ENCODE measurements around the gene DDX39B. TPM values are rescaled to one million over a fixed set of nuclear protein-coding genes. Genes with fewer than 3 reads are reported as not detected.
A peak's percentile ranks its signal among the peaks of the same experiment; 100 is the strongest.
"Not testable (repeated sequence)": the region's sequence is repeated elsewhere in the genome, so short reads cannot be mapped to it uniquely, and the experiment has no call there.

Gene DDX39B
- polyA plus RNA-seq, 5 donors, result 573 to 737 (median 621) TPM

- not testable (repeated sequence) for DNase-seq
Measured at GRCh38 chr6:31551371-31551770, 9.6 kb upstream of the DDX39B start.

- no peak for DNase-seq
Measured at GRCh38 chr6:31548544-31548873, 6.7 kb upstream of the DDX39B start.

GRCh38 chr6:31547727-31548543 lies 6.1 kb upstream of the DDX39B start:
- DNase-seq, result no peak

- peak; percentile 95 to 97 for DNase-seq
Measured at GRCh38 chr6:31546958-31547726, 5.3 kb upstream of the DDX39B start, which contains the start of gene NFKBIL1. NFKBIL1 (plus strand) TSS chr6:31547608; CDS start chr6:31547695, 87 bp downstream.

- peak; percentile 74 to 84 for DNase-seq
Measured at GRCh38 chr6:31546339-31546957, 4.6 kb upstream of the DDX39B start, which contains the start of gene ATP6V1G2. ATP6V1G2 (minus strand) TSS chr6:31546608; CDS start chr6:31546559, 49 bp downstream.

- DNase-seq, result no peak
Measured at GRCh38 chr6:31545291-31545690, 3.5 kb upstream of the DDX39B start.

DNA sequence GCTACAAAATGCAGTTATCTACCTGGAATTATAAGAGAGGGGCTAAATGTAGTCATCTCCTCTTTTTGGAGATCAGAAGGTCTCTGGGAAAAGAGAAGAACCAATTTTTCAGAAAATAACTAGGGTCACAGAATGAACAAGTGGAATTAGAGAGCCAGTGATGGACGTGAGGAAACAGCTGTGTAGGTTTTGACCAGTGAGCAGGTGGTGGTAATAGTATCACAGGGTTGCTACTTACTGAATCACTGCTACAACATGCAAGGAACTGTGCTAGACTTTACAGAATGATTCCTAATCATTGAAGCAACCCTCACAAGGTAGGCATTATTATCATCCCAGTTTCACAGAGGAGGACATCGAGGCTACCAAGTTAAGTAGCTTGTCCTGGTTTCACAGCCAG lies 2.9 kb upstream of the DDX39B start:
- DNase-seq, result no peak

DNA sequence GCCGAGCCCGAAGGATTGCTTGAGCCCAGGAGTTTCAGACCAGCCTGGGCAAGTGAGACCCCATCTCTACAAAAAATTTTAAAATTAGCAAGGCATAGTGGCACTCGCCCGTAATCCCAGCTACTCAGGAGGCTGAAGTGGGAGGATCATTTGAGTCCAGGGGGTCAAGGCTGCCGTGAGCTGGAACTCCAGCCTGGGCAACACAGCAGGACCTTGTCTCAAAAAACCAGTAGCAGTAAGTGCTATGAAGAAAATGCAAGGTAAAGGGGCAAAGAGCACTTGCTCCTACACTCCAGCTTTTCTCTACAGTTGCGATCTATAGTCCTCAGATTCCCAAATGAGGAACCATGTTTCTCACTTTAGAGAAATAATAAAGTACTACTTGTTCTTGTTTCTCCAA lies 1.8 kb upstream of the DDX39B start:
- no peak for DNase-seq

DNA sequence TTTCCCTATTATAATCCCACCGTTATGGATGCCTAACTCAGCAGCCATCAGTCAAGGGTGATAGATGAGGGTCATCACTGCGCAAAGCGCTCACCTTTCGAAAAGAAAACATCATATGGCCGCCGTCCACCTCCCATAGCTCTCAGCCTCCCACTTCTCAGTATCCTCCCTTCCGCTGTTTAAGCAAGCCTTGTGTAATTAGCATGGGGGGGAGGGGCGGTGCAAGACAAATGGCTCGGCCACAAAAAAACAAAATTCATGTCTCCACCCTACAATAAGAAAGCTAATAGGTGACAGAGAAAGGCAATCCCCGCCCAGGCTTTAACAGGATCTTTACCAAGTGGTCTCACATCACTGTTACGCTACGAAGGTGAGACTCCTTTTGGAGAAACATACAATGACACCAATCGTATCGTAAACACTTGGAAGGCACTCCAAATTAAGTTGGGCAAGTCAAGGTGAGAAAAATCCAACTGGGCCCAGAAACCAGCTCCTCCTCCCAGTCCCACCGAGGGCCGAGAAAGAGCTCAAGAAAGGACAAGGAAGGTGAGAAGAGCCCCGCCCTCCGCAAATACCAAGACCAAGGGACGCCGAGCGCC lies 645 bp downstream of the DDX39B start:
- peak; percentile 35 to 51 for DNase-seq

DNA sequence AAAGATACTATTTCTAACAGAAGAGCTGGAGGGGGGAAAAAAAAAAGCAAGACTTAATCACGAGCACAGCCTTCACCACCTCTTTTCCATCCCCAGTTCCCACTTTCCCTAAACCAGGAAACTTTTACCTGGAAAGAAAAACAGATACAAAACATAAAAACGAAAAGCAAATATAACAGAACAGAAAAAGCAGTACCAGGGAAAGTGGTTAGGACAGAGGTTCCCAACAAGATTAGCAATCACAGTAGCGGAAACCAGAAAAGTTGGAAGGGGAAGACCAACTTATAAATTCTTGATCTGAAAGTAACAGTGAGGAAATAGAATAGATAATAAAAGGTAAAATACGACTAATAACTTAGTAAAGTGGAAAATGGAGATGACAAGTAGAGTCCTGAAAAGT lies 1.2 kb downstream of the DDX39B start:
- no peak for DNase-seq

DNA sequence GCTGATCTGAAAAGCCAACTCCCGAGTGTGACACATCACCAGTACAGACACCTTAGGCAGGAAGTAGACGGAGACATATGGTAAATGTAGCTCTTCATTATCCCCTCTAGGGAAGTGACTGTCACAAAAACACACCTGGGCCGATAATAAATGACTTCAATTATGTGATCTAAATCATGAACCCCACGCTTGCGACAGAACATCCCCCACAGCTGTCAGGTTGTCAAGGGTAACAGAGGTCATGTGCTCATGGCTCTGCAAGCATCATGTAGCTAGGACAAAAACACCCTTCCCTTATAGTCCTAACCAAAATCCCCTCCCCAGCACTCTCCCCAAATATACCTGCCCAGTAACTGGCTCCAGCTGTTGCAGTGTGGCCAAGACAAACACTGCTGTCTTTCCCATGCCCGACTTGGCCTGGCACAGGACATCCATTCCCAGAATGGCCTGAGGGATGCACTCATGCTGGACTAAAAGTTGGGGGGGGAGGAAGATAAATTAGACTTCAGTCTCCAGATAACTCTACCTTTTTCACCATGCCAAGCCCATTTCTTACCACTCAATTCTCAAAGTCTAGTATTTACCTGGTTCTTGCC lies 2.9 kb downstream of the DDX39B start:
- no peak for DNase-seq

DNA sequence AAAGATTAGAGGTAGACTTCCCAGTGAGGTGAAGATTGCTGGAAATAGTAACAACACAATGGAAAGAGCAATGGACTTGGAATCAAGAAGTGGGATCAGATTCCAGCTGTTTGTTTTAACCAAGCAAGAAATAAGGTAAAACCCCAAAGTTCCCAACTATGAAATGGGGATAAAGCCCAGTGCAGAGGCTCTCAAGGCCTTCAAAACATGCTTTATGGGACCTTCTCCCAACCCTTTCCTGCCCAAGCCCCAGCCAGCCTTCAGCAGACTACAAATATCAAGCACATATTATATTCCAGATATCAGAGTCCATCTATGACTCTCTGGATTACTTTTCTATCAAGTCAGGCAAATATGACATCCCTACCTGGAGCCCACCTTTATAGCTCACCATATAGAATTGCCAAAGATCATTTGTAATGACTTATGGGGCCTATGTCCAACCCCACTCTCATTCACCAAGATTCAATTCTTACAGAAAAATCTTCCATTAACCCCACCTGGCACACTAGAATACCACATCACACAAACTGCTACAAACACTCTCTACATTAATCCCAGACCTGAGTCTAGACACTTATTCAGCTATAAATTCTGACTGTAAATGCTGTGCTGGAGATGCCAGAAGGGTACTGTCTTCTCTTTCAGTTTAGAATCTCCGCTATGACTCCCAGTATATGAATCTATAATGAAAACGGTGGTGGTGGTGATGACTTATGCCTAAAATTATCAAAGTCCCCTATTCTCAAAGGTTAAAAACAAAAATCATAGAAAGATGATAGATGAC lies 6.1 kb downstream of the DDX39B start:
- no peak for DNase-seq

DNA sequence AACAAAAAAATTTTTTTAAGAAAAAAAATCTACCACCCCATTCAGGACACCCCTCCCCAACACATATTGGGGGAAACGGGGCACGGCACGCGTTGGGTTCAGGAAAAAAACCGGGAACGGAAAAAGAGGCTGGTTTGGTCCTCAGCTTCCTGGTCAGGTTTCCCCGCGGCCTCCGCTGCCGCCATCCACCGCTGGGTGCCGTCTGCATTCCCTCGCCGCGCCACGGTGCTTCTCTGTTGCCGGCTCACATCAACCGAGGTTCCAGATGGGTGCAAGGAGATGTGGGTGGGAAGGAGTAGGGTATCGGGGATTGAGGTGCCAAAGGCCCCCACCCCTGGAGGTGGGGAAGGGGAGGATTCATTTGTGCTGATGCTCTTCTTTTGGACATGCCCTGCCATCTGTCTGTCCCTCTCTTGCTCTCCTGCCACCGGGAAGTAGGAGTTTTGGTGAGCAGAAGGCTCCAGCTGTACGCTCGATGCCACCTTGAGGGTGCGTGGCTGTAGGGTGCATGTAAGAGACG lies 7.2 kb downstream of the DDX39B start:
- no peak for DNase-seq

DNA sequence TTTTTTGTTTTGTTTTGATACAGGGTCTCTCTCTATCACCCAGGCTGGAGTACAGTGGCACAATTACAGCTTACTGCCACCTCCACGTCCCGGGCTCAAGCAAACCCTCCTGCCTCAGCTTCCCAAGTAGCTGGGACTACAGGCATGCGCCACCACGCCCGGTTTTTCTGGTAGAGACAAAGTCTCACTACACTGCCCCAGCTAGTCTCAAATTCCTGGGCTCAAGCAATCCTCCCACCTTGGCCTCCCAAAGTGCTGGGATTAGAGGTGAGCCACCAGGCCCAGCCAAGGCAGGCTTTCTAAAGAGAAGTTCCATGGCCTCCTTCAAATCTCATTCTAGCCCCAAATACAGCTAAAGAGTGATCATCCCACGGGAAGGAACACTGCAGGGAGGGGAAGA lies 7.8 kb downstream of the DDX39B start:
- DNase-seq, result no peak

DNA sequence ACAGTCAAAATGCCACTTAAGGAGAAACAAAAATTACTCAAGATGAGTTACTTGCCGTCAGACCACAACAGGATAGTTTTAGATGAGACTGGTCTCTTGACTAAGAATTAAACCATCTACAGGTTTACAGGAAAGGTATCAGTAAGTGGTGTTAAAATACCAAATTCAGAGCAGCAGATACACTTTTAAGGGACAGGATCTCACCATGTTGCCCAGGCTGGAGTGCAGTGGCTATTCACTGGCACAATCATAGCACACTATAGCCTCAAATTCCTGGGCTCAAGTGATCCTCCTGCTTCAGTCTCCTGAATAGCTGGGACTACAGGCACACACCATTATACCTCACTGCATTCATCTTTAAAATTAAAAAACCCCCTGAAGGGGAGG lies 8.4 kb downstream of the DDX39B start:
- DNase-seq, result no peak

GRCh38 chr6:31532644-31533454 lies 9.0 kb downstream of the DDX39B start:
- no peak for DNase-seq

DNA sequence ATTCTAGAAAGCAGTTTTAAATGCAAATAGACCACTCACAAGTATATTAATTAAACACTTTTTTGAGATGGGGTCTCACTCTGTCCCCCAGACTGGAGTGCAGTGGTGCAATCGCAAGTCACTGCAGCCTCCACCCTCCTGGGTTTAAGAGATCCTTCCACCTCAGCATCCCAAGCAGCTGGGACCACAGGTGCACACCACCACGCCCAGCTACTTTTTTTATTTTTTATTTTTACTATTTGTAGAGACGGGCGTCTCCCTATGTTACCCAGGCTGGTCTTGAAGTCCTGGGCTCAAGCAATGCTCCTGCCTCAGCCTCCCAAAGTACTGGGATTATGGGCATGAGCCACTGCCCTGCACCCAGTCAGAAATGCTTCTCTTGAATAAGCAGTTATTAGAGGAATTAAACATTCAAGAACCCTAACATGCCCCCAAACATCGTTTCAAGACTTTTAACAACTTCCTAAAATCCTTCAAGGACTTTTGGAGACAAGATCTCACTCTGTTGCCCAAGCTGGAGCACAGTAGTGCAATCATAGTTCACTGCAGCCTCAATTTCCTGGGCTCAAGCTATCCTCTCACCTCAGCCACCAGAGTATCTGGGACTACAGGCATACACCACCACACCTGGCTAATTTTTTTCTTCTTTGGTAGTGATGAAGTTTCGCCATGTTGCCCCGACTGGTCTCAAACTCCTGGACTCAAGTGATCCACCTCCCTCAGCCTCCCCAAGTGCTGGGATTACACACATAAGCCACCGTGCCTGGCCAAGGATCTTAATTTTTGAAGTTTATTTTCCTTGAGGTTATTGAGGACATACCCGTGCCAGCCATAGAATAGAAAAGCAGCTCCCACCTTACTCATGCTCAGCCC lies 9.8 kb downstream of the DDX39B start:
- DNase-seq, result no peak

DNA sequence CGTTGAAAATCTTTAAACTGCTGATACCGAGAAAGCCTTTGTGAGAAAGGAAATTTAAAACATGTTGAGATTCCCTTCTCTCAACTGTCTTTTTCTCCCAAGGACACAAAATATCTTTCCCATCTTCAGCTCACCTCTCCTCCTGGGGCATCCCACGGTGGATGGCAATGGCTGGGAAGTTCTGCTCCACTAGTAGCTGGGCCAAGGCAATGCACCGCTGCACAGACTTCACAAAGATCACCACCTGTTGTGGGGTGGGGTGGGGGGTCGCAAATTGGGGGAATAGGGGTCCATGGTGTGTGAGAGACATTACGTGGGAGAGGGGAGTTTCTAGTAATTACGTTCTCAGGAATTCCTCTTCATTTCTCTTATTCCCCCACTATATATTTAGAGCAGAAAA lies 10.6 kb downstream of the DDX39B start:
- no peak for DNase-seq

DNA sequence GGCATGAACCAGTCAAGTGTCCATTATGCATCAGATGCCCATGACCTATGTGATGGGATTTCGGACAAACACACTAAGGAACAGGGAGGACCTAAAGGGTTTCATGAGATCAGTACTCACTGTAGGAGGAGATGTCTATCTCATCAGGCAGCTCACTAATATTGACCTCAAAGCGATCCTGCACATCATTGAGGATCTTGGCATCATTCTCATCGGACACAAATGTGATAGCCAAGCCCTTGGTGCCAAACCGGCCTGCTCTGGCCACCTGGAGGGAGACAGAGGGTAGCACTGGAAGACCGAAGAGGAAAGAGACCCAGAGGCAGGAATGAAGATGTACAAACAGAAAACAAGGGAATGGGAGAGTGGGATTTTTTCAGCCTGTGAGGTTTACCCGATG lies 11.1 kb downstream of the DDX39B start:
- DNase-seq, result no peak
